Measurements from ENCODE around the gene AATK.
"Not testable (repeated sequence)": the region's sequence is repeated elsewhere in the genome, so short reads cannot be mapped to it uniquely, and the experiment has no call there.

Gene AATK

GRCh38 chr17:81164371-81165245 lies 1.4 kb downstream of the AATK start:
- DNase-seq (ENCODE audit: low read depth), result no peak
- H3K4me3 ChIP-seq (ENCODE audit: low read depth, low read length), result no peak overlapping the region

GRCh38 chr17:81163703-81164370 lies 2.2 kb downstream of the AATK start:
- no peak overlapping the region for H3K4me3 ChIP-seq (ENCODE audit: low read depth, low read length)

GRCh38 chr17:81163051-81163695 lies 2.8 kb downstream of the AATK start:
- no peak overlapping the region for H3K4me3 ChIP-seq (ENCODE audit: low read depth, low read length)
- DNase-seq (ENCODE audit: low read depth), result no peak

More at GRCh38 chr17:81163703-81164370, 2.2 kb downstream of the AATK start:
- no peak for DNase-seq (ENCODE audit: low read depth)

GRCh38 chr17:81162491-81162890 lies 3.5 kb downstream of the AATK start:
- no peak for DNase-seq (ENCODE audit: low read depth)
- no peak overlapping the region for H3K4me3 ChIP-seq (ENCODE audit: low read depth, low read length)

- no peak for DNase-seq (ENCODE audit: low read depth)
- H3K4me3 ChIP-seq (ENCODE audit: low read depth, low read length), result no peak overlapping the region
Measured at GRCh38 chr17:81161972-81162371, 4.0 kb downstream of the AATK start.

- no peak overlapping the region for H3K4me3 ChIP-seq (ENCODE audit: low read depth, low read length)
- DNase-seq (ENCODE audit: low read depth), result no peak
Measured at GRCh38 chr17:81161536-81161935, 4.5 kb downstream of the AATK start.

GRCh38 chr17:81160747-81161453 lies 5.1 kb downstream of the AATK start:
- DNase-seq (ENCODE audit: low read depth), result no peak
- H3K4me3 ChIP-seq (ENCODE audit: low read depth, low read length), result no peak overlapping the region

GRCh38 chr17:81160306-81160705 lies 5.7 kb downstream of the AATK start:
- no peak for DNase-seq (ENCODE audit: low read depth)
- H3K4me3 ChIP-seq (ENCODE audit: low read depth, low read length), result no peak overlapping the region

GRCh38 chr17:81159611-81160265 lies 6.3 kb downstream of the AATK start:
- no peak overlapping the region for H3K4me3 ChIP-seq (ENCODE audit: low read depth, low read length)

GRCh38 chr17:81158688-81159590 lies 7.1 kb downstream of the AATK start:
- no peak for DNase-seq (ENCODE audit: low read depth)
- H3K4me3 ChIP-seq (ENCODE audit: low read depth, low read length), result no peak overlapping the region

More at GRCh38 chr17:81159611-81160265, 6.3 kb downstream of the AATK start:
- no peak for DNase-seq (ENCODE audit: low read depth)

GRCh38 chr17:81157848-81158687 lies 8.0 kb downstream of the AATK start:
- DNase-seq (ENCODE audit: low read depth), result no peak
- no peak overlapping the region for H3K4me3 ChIP-seq (ENCODE audit: low read depth, low read length)

- no peak for DNase-seq (ENCODE audit: low read depth)
- no peak overlapping the region for H3K4me3 ChIP-seq (ENCODE audit: low read depth, low read length)
Measured at GRCh38 chr17:81156866-81157805, 8.9 kb downstream of the AATK start.

- no peak for DNase-seq (ENCODE audit: low read depth)
Measured at GRCh38 chr17:81154961-81155360, 11.1 kb downstream of the AATK start.

GRCh38 chr17:81154016-81154415 lies 12.0 kb downstream of the AATK start:
- H3K4me3 ChIP-seq (ENCODE audit: low read depth, low read length); DNase-seq (ENCODE audit: low read depth): not testable (repeated sequence)

More at GRCh38 chr17:81154961-81155360, 11.1 kb downstream of the AATK start:
- H3K4me3 ChIP-seq (ENCODE audit: low read depth, low read length), result no peak overlapping the region

- peak; percentile 62 for DNase-seq (ENCODE audit: low read depth)
- H3K4me3 ChIP-seq (ENCODE audit: low read depth, low read length), result no peak overlapping the region
Measured at GRCh38 chr17:81153340-81153803, 12.6 kb downstream of the AATK start.

- no peak for DNase-seq (ENCODE audit: low read depth)
Measured at GRCh38 chr17:81152288-81152828, 13.7 kb downstream of the AATK start.

More at GRCh38 chr17:81152288-81152828, 13.7 kb downstream of the AATK start:
- no peak overlapping the region for H3K4me3 ChIP-seq (ENCODE audit: low read depth, low read length)
